Epithelial cell of prostate (primary cell): ENCODE data around the gene MAD1L1.

Experiments used
- DNase-seq: peaks from one replicate; pipeline ENCODE4 v3.0.0-alpha.2; 2011; ENCODE audit warnings: low read depth, low spot score
- H3K27ac ChIP-seq: fragments of 450-650 bp; 2 replicates; pipeline ENCODE4 v1.5.1; 2017; ENCODE audit warnings: mild to moderate bottlenecking

MAD1L1 gene

GRCh38 chr7:2124604-2125345 lies 108.0 kb downstream of the MAD1L1 start:
- H3K27ac ChIP-seq: no peak overlapping the region
- no peak for DNase-seq

- no peak for DNase-seq
- H3K27ac ChIP-seq: no peak overlapping the region
Measured at GRCh38 chr7:2123916-2124315, 108.8 kb downstream of the MAD1L1 start.

GRCh38 chr7:2123360-2123759 lies 109.4 kb downstream of the MAD1L1 start:
- DNase-seq: no peak
- H3K27ac ChIP-seq: no peak overlapping the region

GRCh38 chr7:2122651-2123050 lies 110.1 kb downstream of the MAD1L1 start:
- no peak for DNase-seq
- H3K27ac ChIP-seq: no peak overlapping the region

- no peak overlapping the region for H3K27ac ChIP-seq
Measured at GRCh38 chr7:2120841-2121830, 111.6 kb downstream of the MAD1L1 start.

GRCh38 chr7:2120251-2120660 lies 112.5 kb downstream of the MAD1L1 start:
- DNase-seq: no peak
- H3K27ac ChIP-seq: no peak overlapping the region

More at GRCh38 chr7:2120841-2121830, 111.6 kb downstream of the MAD1L1 start:
- no peak for DNase-seq

- DNase-seq: no peak
- H3K27ac ChIP-seq: no peak overlapping the region
Measured at GRCh38 chr7:2118630-2119190, 114.0 kb downstream of the MAD1L1 start.

GRCh38 chr7:2118056-2118455 lies 114.7 kb downstream of the MAD1L1 start:
- no peak for DNase-seq
- H3K27ac ChIP-seq: no peak overlapping the region

- H3K27ac ChIP-seq: no peak overlapping the region
- DNase-seq: no peak
Measured at GRCh38 chr7:2117646-2118045, 115.1 kb downstream of the MAD1L1 start.

- no peak for DNase-seq
Measured at GRCh38 chr7:2116989-2117591, 115.7 kb downstream of the MAD1L1 start.

GRCh38 chr7:2116448-2116810 lies 116.3 kb downstream of the MAD1L1 start:
- no peak for DNase-seq
- no peak overlapping the region for H3K27ac ChIP-seq

More at GRCh38 chr7:2116989-2117591, 115.7 kb downstream of the MAD1L1 start:
- no peak overlapping the region for H3K27ac ChIP-seq

GRCh38 chr7:2115760-2116447 lies 116.8 kb downstream of the MAD1L1 start:
- peak; percentile 37 for DNase-seq

GRCh38 chr7:2114926-2115759 lies 117.6 kb downstream of the MAD1L1 start:
- H3K27ac ChIP-seq: no peak overlapping the region
- DNase-seq: no peak

More at GRCh38 chr7:2115760-2116447, 116.8 kb downstream of the MAD1L1 start:
- H3K27ac ChIP-seq: no peak overlapping the region

GRCh38 chr7:2114052-2114451 lies 118.7 kb downstream of the MAD1L1 start:
- DNase-seq: no peak
- H3K27ac ChIP-seq: no peak overlapping the region

- H3K27ac ChIP-seq: no peak overlapping the region
- no peak for DNase-seq
Measured at GRCh38 chr7:2112261-2113198, 120.2 kb downstream of the MAD1L1 start.

GRCh38 chr7:2111568-2111967 lies 121.2 kb downstream of the MAD1L1 start:
- no peak for DNase-seq

GRCh38 chr7:2110610-2111396 lies 121.9 kb downstream of the MAD1L1 start:
- no peak for DNase-seq

More at GRCh38 chr7:2111568-2111967, 121.2 kb downstream of the MAD1L1 start:
- no peak overlapping the region for H3K27ac ChIP-seq

More at GRCh38 chr7:2110610-2111396, 121.9 kb downstream of the MAD1L1 start:
- no peak overlapping the region for H3K27ac ChIP-seq
